ENCODE measurements around the gene PCNX3.

DNA sequence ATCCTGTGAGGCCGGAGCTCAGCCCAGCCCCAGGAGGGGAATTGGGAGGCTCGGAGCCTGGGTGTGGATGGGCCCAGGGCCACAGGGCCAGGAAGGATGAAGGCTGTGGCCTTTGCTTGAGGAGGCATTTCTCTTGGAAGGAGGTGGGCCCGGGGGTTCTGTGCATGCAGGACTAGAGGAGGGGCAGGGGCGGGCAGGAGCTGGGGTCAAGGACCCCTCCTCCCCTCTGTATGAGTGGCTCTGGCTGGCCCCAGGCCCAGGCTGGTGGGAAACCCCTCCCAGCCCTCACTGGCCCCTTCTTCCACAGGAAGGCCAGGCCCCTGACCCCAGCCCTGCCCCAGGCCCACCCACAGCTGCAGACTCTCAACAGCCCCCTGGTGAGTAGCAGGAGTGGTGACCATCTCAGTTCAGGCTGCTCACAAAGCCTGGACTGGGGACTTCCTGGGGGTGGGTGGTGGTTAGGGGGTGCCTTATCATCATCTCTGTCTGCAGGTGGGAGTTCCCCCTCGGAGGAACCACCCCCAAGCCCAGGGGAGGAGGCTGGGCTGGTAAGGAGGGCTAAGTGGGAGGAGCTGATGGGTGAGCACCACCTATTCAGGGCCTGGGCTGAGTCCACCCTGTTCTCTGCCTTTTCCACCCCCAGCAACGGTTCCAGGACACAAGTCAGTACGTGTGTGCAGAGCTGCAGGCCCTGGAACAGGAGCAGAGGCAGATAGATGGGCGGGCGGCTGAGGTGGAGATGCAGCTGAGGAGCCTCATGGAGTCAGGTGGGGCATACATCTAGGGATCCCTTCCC, 25.9 kb upstream of the PCNX3 start:
- TF ChIP-seq, protein P1, sequence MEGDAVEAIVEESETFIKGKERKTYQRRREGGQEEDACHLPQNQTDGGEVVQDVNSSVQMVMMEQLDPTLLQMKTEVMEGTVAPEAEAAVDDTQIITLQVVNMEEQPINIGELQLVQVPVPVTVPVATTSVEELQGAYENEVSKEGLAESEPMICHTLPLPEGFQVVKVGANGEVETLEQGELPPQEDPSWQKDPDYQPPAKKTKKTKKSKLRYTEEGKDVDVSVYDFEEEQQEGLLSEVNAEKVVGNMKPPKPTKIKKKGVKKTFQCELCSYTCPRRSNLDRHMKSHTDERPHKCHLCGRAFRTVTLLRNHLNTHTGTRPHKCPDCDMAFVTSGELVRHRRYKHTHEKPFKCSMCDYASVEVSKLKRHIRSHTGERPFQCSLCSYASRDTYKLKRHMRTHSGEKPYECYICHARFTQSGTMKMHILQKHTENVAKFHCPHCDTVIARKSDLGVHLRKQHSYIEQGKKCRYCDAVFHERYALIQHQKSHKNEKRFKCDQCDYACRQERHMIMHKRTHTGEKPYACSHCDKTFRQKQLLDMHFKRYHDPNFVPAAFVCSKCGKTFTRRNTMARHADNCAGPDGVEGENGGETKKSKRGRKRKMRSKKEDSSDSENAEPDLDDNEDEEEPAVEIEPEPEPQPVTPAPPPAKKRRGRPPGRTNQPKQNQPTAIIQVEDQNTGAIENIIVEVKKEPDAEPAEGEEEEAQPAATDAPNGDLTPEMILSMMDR (conservative IDR thresholded peaks at IDR 0.05 in 1 of 2, IDR thresholded peaks at IDR 0.05 in 1 of 2; ENCODE audit: low read depth in 1 of 2, low read length in 2 of 2): no peak
- no peak for TF ChIP-seq EZH2 (IDR thresholded peaks at IDR 0.05; ENCODE audit: low read length, missing control alignments)
